NCI-H524 treated with DMSO at 0.1 percent for 48 hours (cell line): ENCODE measurements around the gene DENND5A.
"Not testable (repeated sequence)": the region's sequence is repeated elsewhere in the genome, so short reads cannot be mapped to it uniquely, and the experiment has no call there.

Source experiments
- DNase-seq: peaks from one replicate; lab custom pipeline; 2025; lab: John Stamatoyannopoulos, UW

The DENND5A gene

GRCh38 chr11:9210922-9211320 lies 54.2 kb downstream of the DENND5A start:
- no peak for DNase-seq

DNA sequence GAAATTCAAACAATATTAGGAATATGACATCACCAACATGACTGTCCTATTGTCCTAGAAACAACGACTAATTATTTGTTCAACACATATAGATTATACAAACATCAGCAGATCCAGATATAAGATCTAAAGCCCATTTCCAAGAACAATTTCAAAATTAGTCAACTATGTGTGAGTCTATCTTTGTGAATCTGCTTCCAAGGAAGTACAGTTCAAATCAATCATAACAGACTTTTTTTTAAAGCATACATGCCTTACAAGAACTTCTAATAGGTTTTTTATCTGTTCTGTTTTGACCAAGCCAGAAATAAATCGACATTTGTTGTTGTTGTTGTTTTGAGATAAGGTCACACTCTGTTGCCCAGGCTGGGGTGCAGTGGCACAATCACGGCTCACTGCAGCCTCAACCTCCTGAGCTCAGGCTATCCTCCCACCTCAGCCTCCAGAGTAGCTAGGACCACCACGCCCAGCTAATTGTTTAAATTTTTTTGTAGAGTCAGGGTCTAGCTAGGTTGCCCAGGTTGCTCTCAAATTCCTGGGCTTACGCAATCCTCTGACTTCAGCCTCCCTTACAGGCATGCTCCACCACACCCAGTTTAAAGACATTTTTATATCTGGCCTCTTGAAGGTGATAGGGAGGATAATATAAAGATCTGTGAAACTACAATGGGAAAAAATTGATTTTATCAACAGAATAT lies 54.8 kb downstream of the DENND5A start:
- DNase-seq, result no peak

- DNase-seq, result not testable (repeated sequence)
Measured at GRCh38 chr11:9209604-9210003, 55.5 kb downstream of the DENND5A start.

DNA sequence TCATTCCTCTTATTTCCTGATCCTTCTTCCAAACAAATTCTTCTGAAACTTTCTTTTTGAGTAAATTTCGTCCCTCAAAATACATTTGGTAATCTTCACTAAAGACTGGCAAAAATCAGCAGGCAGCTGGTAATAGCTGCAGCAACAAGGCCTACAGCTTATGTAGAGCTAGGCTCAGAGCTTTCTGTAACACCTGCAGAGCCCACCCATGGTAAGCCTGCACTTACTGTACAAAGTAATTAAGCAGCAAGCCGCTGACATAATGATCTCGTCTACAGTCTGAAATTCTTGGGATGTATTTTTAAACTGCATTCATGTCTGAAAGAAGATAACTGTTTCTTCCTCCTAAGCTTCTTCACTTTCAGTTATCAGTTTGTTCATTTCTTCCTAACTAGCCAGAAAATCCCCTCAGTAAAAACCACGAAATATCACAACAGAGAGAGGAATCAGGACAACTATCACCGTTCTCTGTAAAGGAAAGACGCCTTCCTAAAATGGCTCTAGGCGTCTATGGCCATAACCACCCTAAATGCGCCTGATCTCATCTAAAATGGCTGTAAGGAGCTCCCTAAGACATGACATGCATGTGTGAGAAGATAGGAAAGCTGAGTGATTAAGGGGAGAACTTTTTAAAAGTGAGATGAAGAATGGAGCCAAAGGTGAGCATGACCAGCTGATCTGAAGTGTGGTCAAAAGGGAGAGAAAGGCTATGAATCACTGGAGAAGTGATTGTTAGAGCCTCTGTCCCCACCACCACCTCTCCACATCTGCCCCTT lies 56.2 kb downstream of the DENND5A start:
- DNase-seq, result no peak

DNA sequence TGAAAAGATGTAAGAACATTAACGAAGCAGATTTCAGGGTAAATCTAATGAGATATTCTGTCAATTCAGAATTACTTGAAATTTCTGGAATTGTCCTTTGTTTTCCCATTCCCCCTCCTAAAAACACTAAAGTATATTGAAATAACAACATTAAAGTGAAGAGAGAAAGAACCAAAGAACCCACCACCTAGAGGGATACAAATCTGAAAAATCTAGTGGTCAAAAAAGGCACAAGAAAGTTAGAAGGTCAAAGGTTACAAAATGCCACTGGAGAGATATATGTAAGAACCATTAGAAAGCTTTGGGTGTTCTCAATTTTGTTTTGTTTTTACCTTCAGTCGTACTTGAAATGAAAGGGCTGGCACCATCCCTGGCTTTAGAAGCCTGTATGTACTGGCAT lies 57.9 kb downstream of the DENND5A start:
- DNase-seq, result no peak

DNA sequence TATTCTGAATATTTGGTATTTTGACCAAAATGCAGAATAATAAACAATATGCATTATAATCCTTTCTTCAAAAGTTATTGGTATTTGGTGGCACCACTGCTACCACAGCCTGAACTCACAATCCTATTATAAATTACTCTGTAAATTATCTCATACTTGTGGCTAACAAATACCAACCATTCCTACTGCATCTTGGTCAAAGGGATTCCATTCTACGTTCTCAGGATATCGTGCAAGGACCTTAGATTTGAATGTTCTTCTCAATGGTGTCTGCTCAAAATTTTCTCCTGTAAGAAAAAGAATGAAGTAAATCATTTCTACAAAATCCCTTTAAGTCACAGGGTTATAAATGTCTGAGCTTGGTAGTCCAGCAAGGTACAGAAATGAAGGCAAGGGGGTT lies 58.7 kb downstream of the DENND5A start:
- DNase-seq, result no peak

DNA sequence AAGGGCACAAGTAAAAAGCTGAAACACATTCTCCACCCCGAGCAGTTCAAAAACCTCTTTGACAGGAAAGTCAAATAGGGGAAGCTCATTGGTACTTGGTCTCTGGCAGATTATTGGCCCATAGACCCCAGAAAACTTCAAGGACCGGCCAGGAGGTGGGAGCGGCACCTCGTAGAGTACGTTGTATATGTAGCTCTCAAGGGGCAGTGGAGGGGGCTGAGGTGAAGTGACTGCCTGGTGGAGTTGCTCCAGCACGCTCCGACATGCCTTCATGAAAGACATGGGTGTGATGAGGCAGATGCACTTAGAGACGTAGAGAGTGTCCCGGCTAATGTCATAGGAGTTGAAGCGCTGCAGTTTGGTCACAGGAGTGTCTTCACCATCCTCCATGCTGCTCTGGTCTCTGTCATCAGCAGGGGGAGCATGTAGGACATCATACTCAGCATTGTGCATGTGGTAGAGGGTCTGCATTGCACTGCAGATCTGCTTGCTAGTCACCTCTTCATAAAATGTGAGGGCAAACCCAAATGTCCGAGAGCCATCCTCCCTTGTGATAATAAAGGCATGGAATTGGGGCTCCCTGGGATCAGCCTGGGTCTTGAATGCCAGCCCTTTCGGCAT lies 61.3 kb downstream of the DENND5A start:
- DNase-seq, result no peak

GRCh38 chr11:9201372-9202162 lies 63.6 kb downstream of the DENND5A start:
- DNase-seq, result no peak

DNA sequence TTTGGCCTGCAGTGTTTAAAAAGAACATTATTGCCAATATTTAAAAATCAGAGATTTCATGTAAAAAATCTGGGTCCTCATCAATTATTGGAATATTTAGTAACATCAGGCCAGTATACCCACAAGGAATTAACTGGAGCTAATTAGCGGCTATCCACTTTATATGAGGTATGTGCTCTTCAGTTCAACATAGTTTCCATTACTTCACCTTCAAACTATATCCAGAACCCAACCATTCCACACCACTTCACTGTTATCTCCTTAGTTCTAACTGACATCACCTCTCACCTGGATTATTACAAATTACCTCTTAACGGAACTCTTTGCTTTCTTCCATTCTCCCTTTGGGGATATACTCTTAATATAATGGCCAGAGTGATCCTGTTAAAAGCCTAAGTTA lies 64.7 kb downstream of the DENND5A start:
- no peak for DNase-seq

DNA sequence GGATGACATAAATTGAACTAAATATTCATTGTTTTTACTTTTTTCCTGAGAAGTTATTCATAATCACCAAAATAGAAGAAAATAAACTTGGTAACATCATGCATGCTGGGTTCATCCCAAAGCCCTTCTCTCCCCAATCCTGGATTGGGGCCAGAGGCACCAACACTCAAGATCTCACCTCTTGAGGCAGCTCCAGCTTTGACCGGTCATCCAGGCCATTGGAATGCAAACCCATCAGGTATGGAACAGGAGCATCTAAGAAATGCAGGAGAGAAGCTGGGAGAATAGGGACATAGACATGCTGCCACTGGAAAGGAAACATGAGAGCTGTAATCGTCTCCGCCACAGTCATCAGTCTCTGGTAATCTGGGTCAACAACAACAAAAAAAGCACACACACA lies 71.8 kb downstream of the DENND5A start:
- no peak for DNase-seq

- no peak for DNase-seq
Measured at GRCh38 chr11:9192561-9192960, 72.6 kb downstream of the DENND5A start.

DNA sequence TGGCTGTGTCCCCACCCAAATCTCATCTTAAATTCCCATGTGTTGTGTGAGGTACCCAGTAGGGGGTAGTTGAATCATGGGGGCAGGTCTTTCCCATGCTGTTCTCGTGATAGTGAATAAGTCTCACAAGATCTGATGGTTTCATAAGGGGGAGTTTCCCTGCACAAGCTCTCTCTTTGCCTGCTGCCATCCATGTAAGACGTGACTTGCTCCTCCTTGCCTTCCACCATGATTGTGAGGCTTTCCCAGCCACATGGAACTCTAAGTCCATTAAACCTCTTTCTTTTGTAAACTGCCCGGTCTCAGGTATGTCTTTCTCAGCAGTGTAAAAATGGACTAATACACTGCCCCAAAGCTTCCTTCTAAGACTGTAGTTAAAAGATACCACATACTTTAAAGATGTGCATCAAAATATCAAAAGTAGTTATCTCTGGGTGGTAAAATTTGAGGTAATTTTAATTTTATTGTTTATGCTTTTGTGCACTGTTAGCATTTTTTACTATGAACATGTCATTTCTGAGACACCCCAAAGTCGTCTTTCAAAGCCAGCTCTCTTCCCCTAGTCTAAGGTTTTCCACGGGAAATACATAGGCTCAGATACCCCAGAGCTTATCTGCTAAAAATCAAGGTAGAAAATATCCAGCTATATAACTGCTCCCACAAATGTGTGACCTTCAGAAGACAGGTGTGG lies 74.7 kb downstream of the DENND5A start:
- DNase-seq, result not testable (repeated sequence)

DNA sequence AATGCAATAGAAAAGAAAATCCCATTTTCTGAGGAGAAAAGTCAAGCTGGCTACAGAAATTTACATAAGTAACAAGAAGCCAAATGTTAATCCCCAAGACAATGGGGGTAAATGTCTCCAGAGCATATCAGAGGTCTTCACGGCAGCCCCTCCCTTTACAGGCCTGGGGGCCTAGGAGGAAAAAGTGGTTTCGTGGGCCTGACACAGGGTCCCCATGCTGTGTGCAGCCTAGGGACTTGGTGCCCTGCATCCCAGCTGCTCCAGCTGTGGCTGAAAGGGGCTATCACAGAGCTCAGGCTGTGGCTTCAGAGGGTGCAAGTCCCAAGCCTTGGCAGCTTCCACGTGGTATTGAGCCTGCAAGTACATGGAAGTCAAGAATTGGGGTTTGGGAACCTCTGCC lies 76.3 kb downstream of the DENND5A start:
- DNase-seq, result not testable (repeated sequence)

GRCh38 chr11:9187616-9188015 lies 77.5 kb downstream of the DENND5A start:
- DNase-seq, result no peak

- no peak for DNase-seq
Measured at GRCh38 chr11:9184516-9184915, 80.6 kb downstream of the DENND5A start.

GRCh38 chr11:9182180-9182871 lies 82.8 kb downstream of the DENND5A start:
- no peak for DNase-seq

- DNase-seq, result no peak
Measured at GRCh38 chr11:9180784-9181183, 84.4 kb downstream of the DENND5A start.

GRCh38 chr11:9179141-9179540 lies 86.0 kb downstream of the DENND5A start:
- no peak for DNase-seq

GRCh38 chr11:9178716-9179115 lies 86.4 kb downstream of the DENND5A start:
- DNase-seq, result no peak

- DNase-seq, result no peak
Measured at GRCh38 chr11:9177438-9178091, 87.6 kb downstream of the DENND5A start.

GRCh38 chr11:9176550-9176949 lies 88.6 kb downstream of the DENND5A start:
- no peak for DNase-seq
